SK-N-SH (cell line): ENCODE measurements around the gene HOXB2. TPM values are rescaled to one million over a fixed set of nuclear protein-coding genes. Genes with fewer than 3 reads are reported as not detected.

Experiments used
- CTCF ChIA-PET: fragments of 300-600, 350-600 bp; formaldehyde crosslinking; extraction: SDS; loops from one replicate; lab custom pipeline; 2021; lab: Yijun Ruan, JAX
- POLR2A ChIA-PET: fragments of 350-600 bp; sonication (Branson Sonifier 250); formaldehyde crosslinking; extraction: SDS; loops from one replicate; lab custom pipeline; 2020; ENCODE audit warnings: antibody characterized with exemption, inconsistent platforms; lab: Yijun Ruan, JAX
- DNase-seq: peaks from one replicate; pipeline ENCODE4 v3.0.0; 2012
- H2AFZ ChIP-seq: fragments of 200-600 bp; sonication (generic); 2 replicates; pipeline ENCODE4 v1.8.1; 2016; ENCODE audit warnings: antibody characterized with exemption, mild to moderate bottlenecking, low read depth
- H3F3A ChIP-seq: fragments of 200-600 bp; sonication (generic); replicated peaks from 2 replicates; pipeline ENCODE3; 2016; ENCODE audit warnings: antibody characterized with exemption, mild to moderate bottlenecking; ENCODE audit not compliant: insufficient read depth
- H3K27ac ChIP-seq, 2 experiments: fragments of 200-500 bp in 1 of 2; fragments of 200-600 bp in 1 of 2; sonication (Bioruptor generic) in 1 of 2; sonication (generic), shearing (Covaris generic) in 1 of 2; 2 replicates each; pipeline versions ENCODE4 v1.5.1 to v1.6.1; 2014 to 2016; ENCODE audit warnings: low read depth in 2 of 2, inconsistent platforms in 1 of 2, low read length in 1 of 2, mild to moderate bottlenecking in 1 of 2, mixed read lengths in 1 of 2
- H3K27me3 ChIP-seq: fragments of 200-600 bp; sonication (generic), shearing (Covaris generic); 2 replicates; pipeline ENCODE4 v1.6.1; 2016; ENCODE audit warnings: mixed run types; ENCODE audit not compliant: insufficient read depth
- H3K36me3 ChIP-seq, 2 experiments: fragments of 200-500 bp in 1 of 2; fragments of 200-600 bp in 1 of 2; sonication (Bioruptor generic) in 1 of 2; sonication (generic) in 1 of 2; replicated peaks in 1 of 2; 2 replicates each; pipeline versions ENCODE3 to v1.5.1; 2014 to 2016; ENCODE audit warnings: low read length in 1 of 2, mild to moderate bottlenecking in 1 of 2; ENCODE audit not compliant: insufficient read depth in 2 of 2, control insufficient read depth in 1 of 2
- H3K4me1 ChIP-seq, 2 experiments: fragments of 200-500 bp in 1 of 2; fragments of 200-600 bp in 1 of 2; sonication (Bioruptor generic) in 1 of 2; sonication (generic), shearing (Covaris generic) in 1 of 2; 2 replicates each; pipeline versions ENCODE4 v1.5.1 to v1.6.1; 2014 to 2016; ENCODE audit warnings: low read depth in 1 of 2, low read length in 1 of 2, mixed run types in 1 of 2; ENCODE audit not compliant: insufficient read depth in 2 of 2, control insufficient read depth in 1 of 2
- H3K4me2 ChIP-seq: fragments of 200-600 bp; sonication (generic), shearing (Covaris generic); 2 replicates; pipeline ENCODE4 v1.6.1; 2017; ENCODE audit warnings: mixed run types
- H3K4me3 ChIP-seq, 2 experiments: fragments of 200-500 bp in 1 of 2; fragments of 200-600 bp in 1 of 2; sonication (Bioruptor generic) in 1 of 2; sonication (generic), shearing (Covaris generic) in 1 of 2; 2 replicates each; pipeline versions ENCODE4 v1.5.1 to v1.8.1; 2014 to 2016; ENCODE audit warnings: low read depth in 2 of 2, inconsistent platforms in 1 of 2, low read length in 1 of 2, mild to moderate bottlenecking in 1 of 2, mixed read lengths in 1 of 2, moderate library complexity in 1 of 2
- H3K79me2 ChIP-seq: fragments of 200-600 bp; sonication (generic); 2 replicates; pipeline ENCODE4 v1.8.1; 2017; ENCODE audit warnings: mild to moderate bottlenecking; ENCODE audit not compliant: insufficient read depth
- H3K9ac ChIP-seq: fragments of 200-600 bp; sonication (generic); 2 replicates; pipeline ENCODE4 v1.6.1; 2017; ENCODE audit warnings: mixed run types
- H3K9me2 ChIP-seq: fragments of 200-600 bp; sonication (generic); 2 replicates; pipeline ENCODE4 v1.6.1; 2017; ENCODE audit warnings: mixed run types
- H3K9me3 ChIP-seq: fragments of 200-600 bp; sonication (generic); 2 replicates; pipeline ENCODE4 v1.6.1; 2017; ENCODE audit warnings: mixed run types, mild to moderate bottlenecking, moderate library complexity
- H4K20me1 ChIP-seq: fragments of 200-600 bp; sonication (generic); 2 replicates; pipeline ENCODE4 v1.6.1; 2017; ENCODE audit warnings: mild to moderate bottlenecking, mixed run types; ENCODE audit not compliant: insufficient read depth
- CHD2 ChIP-seq: fragments of 150-350 bp; IDR thresholded peaks from 2 replicates; pipeline ENCODE4 v1.6.1; 2018; ENCODE audit warnings: low read length; ENCODE audit not compliant: partially characterized antibody
- CTCF ChIP-seq: fragments of 200-600 bp; sonication (generic); IDR thresholded peaks from 2 replicates; pipeline ENCODE4 v1.6.1; 2017; ENCODE audit warnings: antibody characterized with exemption, mild to moderate bottlenecking, moderate library complexity
- EZH2phosphoT487 ChIP-seq: fragments of 200-600 bp; sonication (generic); IDR thresholded peaks from 2 replicates; pipeline ENCODE4 v1.6.1; 2017; ENCODE audit warnings: low read depth, mixed run types, mild to moderate bottlenecking, antibody characterized with exemption, moderate library complexity, borderline replicate concordance
- FOXM1 ChIP-seq: IDR thresholded peaks from 2 replicates; pipeline ENCODE4 v1.4.0; 2012; ENCODE audit warnings: low read depth, mild to moderate bottlenecking
- IRF3 ChIP-seq: fragments of 150-350 bp; IDR thresholded peaks from 2 replicates; pipeline ENCODE4 v1.6.1; 2016; ENCODE audit warnings: mild to moderate bottlenecking, low read depth, low read length
- MAX ChIP-seq: IDR thresholded peaks from 2 replicates; pipeline ENCODE4 v1.4.0; 2012; ENCODE audit warnings: low read depth
- POLR2AphosphoS5 ChIP-seq: IDR thresholded peaks from 2 replicates; pipeline ENCODE4 v1.6.1; 2012; ENCODE audit warnings: low read depth, low read length
- RAD21 ChIP-seq: IDR thresholded peaks from 2 replicates; pipeline ENCODE4 v1.6.1; 2012; ENCODE audit warnings: mild to moderate bottlenecking, low read length
- RCOR1 ChIP-seq: fragments of 150-350 bp; IDR thresholded peaks from 2 replicates; pipeline ENCODE4 v1.6.1; 2017; ENCODE audit warnings: antibody characterized with exemption, low read length
- SIN3A ChIP-seq: IDR thresholded peaks from 2 replicates; pipeline ENCODE4 v1.6.1; 2012; ENCODE audit warnings: low read depth, mild to moderate bottlenecking, low read length, moderate library complexity, borderline replicate concordance
- SMC3 ChIP-seq: IDR thresholded peaks from 2 replicates; pipeline ENCODE4 v1.6.1; 2012; ENCODE audit warnings: low read depth, low read length, improper control_type of control experiment
- TAF1 ChIP-seq: IDR thresholded peaks from 2 replicates; pipeline ENCODE4 v1.6.1; 2012; ENCODE audit warnings: low read depth, mild to moderate bottlenecking, low read length, moderate library complexity, borderline replicate concordance
- YY1 ChIP-seq: IDR thresholded peaks from 2 replicates; pipeline ENCODE4 v1.4.0; 2012; ENCODE audit warnings: low read depth, mild to moderate bottlenecking
- WGBS: methylation state at CpG from one replicate; pipeline ENCODE4 v1.1.6; 2017; ENCODE audit warnings: low lambda C conversion rate; 5-methylcytosine and 5-hydroxymethylcytosine counted together
- polyA plus RNA-seq, 3 experiments: library from polyadenylated mRNA; depleted of rRNA; stranded (reverse); fragments of >200 nt; gene quantifications; 2 replicates each; pipeline ENCODE4 v1.2.3, GENCODE V29; 2012

The HOXB2 gene
- polyA plus RNA-seq, 1 of the 3 experiments (the other 2 are of a cell fraction): 1.9 TPM

GRCh38 chr17:48543107-48543853, 1.6 kb downstream of the HOXB2 start:
- Histone ChIP-seq H3F3A (peaks cover 12% of the 10 kb centered on the region), H3K9me3 (no peaks in the 10 kb centered on the region), H3K9ac (no peak overlapping the region)
- 14% methylated on average over 38 of the region's 72 CpGs for WGBS
- 0 out of 2 replicates have a peak, but pooled peaks have one; percentile 7 for TF ChIP-seq CTCF
- no peak for TF ChIP-seq YY1
- TF ChIP-seq, all 33 proteins: peak for 1
- peak; percentile 66 for DNase-seq
- H3K4me1 ChIP-seq: no peaks in the 10 kb centered on the region
- H3K27me3 ChIP-seq: peaks cover 97% of the 10 kb centered on the region
- peak overlapping the region; percentile 34 to 49; a peak in 2 of 4 replicates for H3K4me3 ChIP-seq
- CTCF ChIA-PET: interaction anchor here (0.9 to 1.2 kb wide), 2 partner anchors 11 to 75 kb away, joined by 3 read pairs; no protein-coding TSS in a partner anchor
- POLR2A ChIA-PET: no interaction called here
- no peak overlapping the region; the same call in 1 of the 2 replicates for H2AFZ ChIP-seq
- H4K20me1 ChIP-seq: no peaks in the 10 kb centered on the region
- no peaks in the 10 kb centered on the region for H3K36me3 ChIP-seq
- H3K27ac ChIP-seq: no peak overlapping the region
- H3K4me2 ChIP-seq: peak overlapping the region; percentile 75; the same call in 1 of the 2 replicates
- H3K9me2 ChIP-seq: no peaks in the 10 kb centered on the region
- no peaks in the 10 kb centered on the region for H3K79me2 ChIP-seq

GRCh38 chr17:48542698-48543106, 2.2 kb downstream of the HOXB2 start:
- TF ChIP-seq RAD21 (no peak), EZH2phosphoT487 (peak; percentile 63; the same call in 1 of the 2 replicates)
- POLR2A ChIA-PET: no interaction called here
- Histone ChIP-seq H4K20me1 (no peaks in the 10 kb centered on the region), H3K9me2 (no peaks in the 10 kb centered on the region), H3K79me2 (no peaks in the 10 kb centered on the region), H3K4me2 (peak overlapping the region; percentile 75; the same call in 1 of the 2 replicates), H3K36me3 (no peaks in the 10 kb centered on the region), H2AFZ (no peak overlapping the region; the same call in 1 of the 2 replicates), H3K9me3 (no peaks in the 10 kb centered on the region), H3K9ac (no peak overlapping the region), H3F3A (peaks cover 12% of the 10 kb centered on the region), H3K27ac (no peak overlapping the region), H3K27me3 (peaks cover 97% of the 10 kb centered on the region), H3K4me1 (no peaks in the 10 kb centered on the region), H3K4me3 (peak overlapping the region in 1 of 2 experiments; percentile 49; a peak in 2 of 4 replicates)
- no peak for DNase-seq
- 3% methylated on average over 12 of the region's 12 CpGs for WGBS
- CTCF ChIA-PET: no interaction called here

- Histone ChIP-seq H3K9me3 (no peaks in the 10 kb centered on the region), H4K20me1 (no peaks in the 10 kb centered on the region), H3K36me3 (no peaks in the 10 kb centered on the region), H3F3A (peaks cover 12% of the 10 kb centered on the region), H3K27me3 (peaks cover 97% of the 10 kb centered on the region), H3K9me2 (no peaks in the 10 kb centered on the region), H3K4me1 (no peaks in the 10 kb centered on the region), H3K27ac (no peak overlapping the region), H3K4me2 (no peak overlapping the region), H3K4me3 (no peak overlapping the region), H2AFZ (no peak overlapping the region; the same call in 1 of the 2 replicates), H3K9ac (no peak overlapping the region), H3K79me2 (no peaks in the 10 kb centered on the region)
- WGBS: 46% methylated on average over 27 of the region's 27 CpGs
- no peak for TF ChIP-seq SIN3A
- no peak for TF ChIP-seq IRF3
- TF ChIP-seq SMC3: no peak
- TF ChIP-seq TAF1: no peak
- TF ChIP-seq FOXM1: no peak
- TF ChIP-seq POLR2AphosphoS5: no peak
- TF ChIP-seq RCOR1: no peak
- TF ChIP-seq CHD2: no peak
- no peak for TF ChIP-seq MAX
- ChIA-PET POLR2A (no interaction called here), CTCF (no interaction called here)
- no peak for DNase-seq
Observed at GRCh38 chr17:48542114-48542656, 2.7 kb downstream of the HOXB2 start.
